GM12865 (cell line): Measurements from ENCODE around the gene NCOA6.
"Not testable (repeated sequence)": the region's sequence is repeated elsewhere in the genome, so short reads cannot be mapped to it uniquely, and the experiment has no call there.

Source experiments
- DNase-seq: peaks from one replicate; pipeline ENCODE4 v3.0.0; 2010; ENCODE audit warnings: low read depth
- H3K4me3 ChIP-seq: 2 replicates; pipeline ENCODE4 v1.5.1; 2011; ENCODE audit warnings: mild to moderate bottlenecking, low read depth, low read length, control low read depth
- TF ChIP-seq, protein P1 (sequence below): IDR thresholded peaks from 2 replicates; pipeline ENCODE4 v1.5.1; 2011; ENCODE audit warnings: low read length, control low read depth, low read depth, inconsistent platforms; ENCODE audit not compliant: insufficient read depth; ENCODE audit errors: missing control alignments

Gene NCOA6

DNA sequence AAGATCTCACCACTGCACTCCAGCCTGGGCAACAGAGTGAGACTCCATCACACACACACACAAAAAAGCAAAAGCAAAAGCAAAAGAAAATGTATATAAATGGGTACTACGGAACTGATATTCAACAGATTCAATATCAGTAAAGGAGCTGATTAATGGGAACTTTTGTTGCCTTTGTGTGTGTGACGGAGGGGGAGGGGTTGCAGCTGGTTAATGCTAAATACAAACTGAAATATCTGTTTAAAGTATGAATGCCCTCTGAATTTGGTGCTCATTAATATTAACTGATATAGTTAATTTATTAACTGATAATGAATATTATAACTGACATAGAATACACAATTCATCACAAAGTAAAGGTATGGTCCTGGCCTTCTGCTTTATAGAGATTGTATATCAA lies 8.4 kb downstream of the NCOA6 start:
- H3K4me3 ChIP-seq, result no peak overlapping the region
- TF ChIP-seq, protein P1, sequence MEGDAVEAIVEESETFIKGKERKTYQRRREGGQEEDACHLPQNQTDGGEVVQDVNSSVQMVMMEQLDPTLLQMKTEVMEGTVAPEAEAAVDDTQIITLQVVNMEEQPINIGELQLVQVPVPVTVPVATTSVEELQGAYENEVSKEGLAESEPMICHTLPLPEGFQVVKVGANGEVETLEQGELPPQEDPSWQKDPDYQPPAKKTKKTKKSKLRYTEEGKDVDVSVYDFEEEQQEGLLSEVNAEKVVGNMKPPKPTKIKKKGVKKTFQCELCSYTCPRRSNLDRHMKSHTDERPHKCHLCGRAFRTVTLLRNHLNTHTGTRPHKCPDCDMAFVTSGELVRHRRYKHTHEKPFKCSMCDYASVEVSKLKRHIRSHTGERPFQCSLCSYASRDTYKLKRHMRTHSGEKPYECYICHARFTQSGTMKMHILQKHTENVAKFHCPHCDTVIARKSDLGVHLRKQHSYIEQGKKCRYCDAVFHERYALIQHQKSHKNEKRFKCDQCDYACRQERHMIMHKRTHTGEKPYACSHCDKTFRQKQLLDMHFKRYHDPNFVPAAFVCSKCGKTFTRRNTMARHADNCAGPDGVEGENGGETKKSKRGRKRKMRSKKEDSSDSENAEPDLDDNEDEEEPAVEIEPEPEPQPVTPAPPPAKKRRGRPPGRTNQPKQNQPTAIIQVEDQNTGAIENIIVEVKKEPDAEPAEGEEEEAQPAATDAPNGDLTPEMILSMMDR, result no peak
- no peak for DNase-seq

DNA sequence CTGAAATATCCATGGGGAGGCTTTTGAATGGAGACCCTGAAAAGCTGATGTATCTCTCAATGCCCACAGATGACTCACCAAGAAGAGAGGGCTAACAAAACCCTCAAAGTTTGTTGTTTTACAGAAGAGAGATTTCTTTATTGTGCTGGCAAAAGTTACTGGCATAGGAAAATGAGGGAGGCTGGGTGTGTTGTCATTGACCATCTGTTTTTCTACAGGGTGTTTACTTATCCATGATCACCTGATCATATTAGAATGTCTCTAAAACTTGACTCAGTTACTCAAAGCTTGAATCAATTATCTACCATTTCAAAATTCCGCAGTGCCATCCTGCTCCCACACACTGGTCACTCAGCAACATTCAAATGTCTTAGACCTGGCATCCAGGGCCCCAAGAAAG lies 9.8 kb downstream of the NCOA6 start:
- DNase-seq, result no peak
- TF ChIP-seq, protein P1, result no peak
- H3K4me3 ChIP-seq, result no peak overlapping the region

DNA sequence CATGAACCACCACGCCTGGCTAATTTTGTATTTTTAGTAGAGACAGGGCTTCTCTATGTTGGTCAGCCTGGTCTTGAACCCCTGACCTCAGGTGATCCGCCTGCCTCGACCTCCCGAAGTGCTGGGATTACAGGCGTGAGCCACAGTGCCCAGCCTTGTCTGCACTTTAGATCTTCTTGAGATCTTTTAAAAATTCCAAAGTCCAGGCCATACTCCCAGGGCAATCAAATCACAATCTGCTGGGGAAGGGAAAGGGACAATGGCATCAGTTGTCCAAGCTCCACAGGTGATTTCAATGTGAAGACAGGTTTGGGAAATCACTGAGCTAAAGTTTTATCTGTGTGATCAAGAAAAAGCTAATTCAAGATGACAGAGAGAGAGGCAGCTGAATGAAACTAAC lies 16.9 kb downstream of the NCOA6 start:
- TF ChIP-seq, protein P1, result no peak
- no peak for DNase-seq

DNA sequence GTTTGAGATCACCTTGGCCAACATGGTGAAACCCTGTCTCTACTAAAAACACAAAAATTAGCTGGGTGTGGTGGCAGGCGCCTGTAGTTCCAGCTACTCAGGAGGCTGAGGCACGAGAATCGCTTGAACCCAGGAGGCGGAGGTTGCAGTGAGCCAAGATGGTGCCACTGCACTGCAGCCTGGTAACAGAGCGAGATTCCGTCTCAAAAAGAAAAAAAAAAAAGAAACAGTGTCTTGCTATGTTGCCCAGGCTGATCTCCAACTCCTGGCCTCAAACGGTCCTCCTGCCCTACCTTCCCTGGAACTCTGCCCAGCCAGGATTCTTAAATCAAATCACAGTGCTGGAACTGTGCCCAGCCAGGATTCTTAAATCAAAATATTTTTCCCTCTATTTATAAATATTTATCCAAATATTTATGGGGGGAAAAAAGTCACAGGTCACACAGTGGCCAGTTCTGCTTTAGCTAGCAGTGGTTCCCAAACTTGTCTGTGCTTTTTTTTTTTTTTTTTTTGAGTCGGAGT lies 17.4 kb downstream of the NCOA6 start:
- not testable (repeated sequence) for DNase-seq

More for the DNA sequence above, 16.9 kb downstream of the NCOA6 start:
- no peak overlapping the region for H3K4me3 ChIP-seq

DNA sequence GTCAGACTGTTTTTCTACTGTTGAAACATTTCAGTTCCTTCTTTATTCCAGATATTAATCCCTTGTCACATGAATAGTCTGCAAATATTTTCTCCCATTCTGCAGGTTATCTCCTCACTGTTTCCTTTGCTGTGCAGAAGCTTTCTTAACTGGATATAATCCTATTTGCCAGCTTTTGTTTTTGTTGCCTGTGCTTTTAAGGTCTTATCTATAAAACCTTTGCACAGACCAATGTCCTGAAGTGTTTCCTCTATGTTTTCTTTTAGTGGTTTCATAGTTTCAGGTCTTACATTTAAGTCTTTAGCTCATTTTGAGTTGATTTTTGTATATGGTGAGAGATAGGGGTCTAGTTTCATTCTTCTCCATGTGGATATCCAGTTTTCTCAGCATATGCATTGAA lies 19.2 kb downstream of the NCOA6 start:
- no peak overlapping the region for H3K4me3 ChIP-seq
- DNase-seq, result no peak

More for the DNA sequence above, 17.4 kb downstream of the NCOA6 start:
- H3K4me3 ChIP-seq, result not testable (repeated sequence)

DNA sequence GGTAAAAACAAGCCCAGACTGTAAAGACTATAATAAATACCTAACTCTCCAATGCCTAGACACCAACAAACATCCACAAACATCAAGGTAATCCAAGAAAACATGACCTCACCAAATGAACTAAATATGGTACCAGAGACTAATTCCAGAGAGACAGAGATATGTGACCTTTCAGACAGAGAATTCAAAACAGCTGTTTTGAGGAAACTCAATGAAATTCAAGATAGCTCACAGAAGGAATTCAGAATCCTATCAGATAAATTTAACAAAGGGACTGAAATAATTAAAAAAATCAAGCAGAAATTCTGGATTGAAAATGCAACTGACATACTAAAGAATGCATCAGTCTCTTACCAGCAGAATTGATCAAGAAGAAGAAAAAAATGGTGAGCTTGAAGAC lies 26.6 kb downstream of the NCOA6 start:
- no peak overlapping the region for H3K4me3 ChIP-seq
- DNase-seq, result no peak
- TF ChIP-seq, protein P1, result no peak

More for the DNA sequence above, 19.2 kb downstream of the NCOA6 start:
- TF ChIP-seq, protein P1, result no peak

DNA sequence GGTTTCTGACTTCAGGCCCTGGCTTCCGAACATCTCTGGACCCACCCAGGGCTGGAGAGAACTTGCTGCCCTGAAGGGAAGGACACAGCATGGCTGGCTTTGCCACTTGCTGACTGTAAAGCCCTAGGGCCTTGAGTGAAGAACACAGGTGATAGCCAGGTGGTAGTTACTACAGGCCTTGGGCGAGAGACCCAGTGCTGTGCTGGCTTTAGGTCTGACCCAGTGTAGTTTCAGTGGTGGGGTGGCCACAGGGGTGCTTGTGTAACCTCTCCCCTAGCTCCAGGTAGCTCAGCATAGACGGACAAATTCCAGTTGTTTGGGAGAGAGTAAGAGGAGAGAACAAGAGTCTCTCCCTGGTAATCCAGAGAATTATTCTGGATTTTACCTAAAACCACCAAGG lies 27.1 kb downstream of the NCOA6 start:
- DNase-seq, result no peak
- H3K4me3 ChIP-seq, result no peak overlapping the region
- TF ChIP-seq, protein P1, result no peak
